GM18858 (cell line): ENCODE data around the gene PARP3.
"Not testable (repeated sequence)": the region's sequence is repeated elsewhere in the genome, so short reads cannot be mapped to it uniquely, and the experiment has no call there.

Source experiments
- ATAC-seq: cut with Tn5 transposase; IDR thresholded peaks from one replicate; pipeline ENCODE4 v1.9.1; 2021; ENCODE audit not compliant: unreplicated experiment

Gene PARP3

GRCh38 chr3:51983578-51984268 is 41.6 kb downstream of the PARP3 start:
- ATAC-seq: no peak

- ATAC-seq: no peak
These were observed 42.1 kb downstream of the PARP3 start for GRCh38 chr3:51984269-51984647.

GRCh38 chr3:51985063-51985462 is 42.9 kb downstream of the PARP3 start:
- ATAC-seq: no peak

- no peak for ATAC-seq
These were observed 44.1 kb downstream of the PARP3 start for GRCh38 chr3:51986010-51986947.

GRCh38 chr3:51987568-51987967 is 45.4 kb downstream of the PARP3 start:
- ATAC-seq: no peak

- no peak for ATAC-seq
These were observed 46.4 kb downstream of the PARP3 start for GRCh38 chr3:51988286-51989146.

GRCh38 chr3:51990501-51990971 is 48.4 kb downstream of the PARP3 start:
- not testable (repeated sequence) for ATAC-seq

GRCh38 chr3:51992017-51992682 is 50.0 kb downstream of the PARP3 start:
- ATAC-seq: no peak

GRCh38 chr3:51993657-51994056 is 51.5 kb downstream of the PARP3 start:
- ATAC-seq: not testable (repeated sequence)

GRCh38 chr3:51994530-51994929 is 52.4 kb downstream of the PARP3 start:
- no peak for ATAC-seq

- peak; percentile 73 for ATAC-seq
These were observed 53.4 kb downstream of the PARP3 start, which contains the start of gene RPL29 for GRCh38 chr3:51995346-51996163. TSS of gene RPL29 (minus strand) at chr3:51995895. CDS start at chr3:51995461, 434 bp downstream.

- no peak for ATAC-seq
These were observed 55.0 kb downstream of the PARP3 start for GRCh38 chr3:51997172-51997571.

GRCh38 chr3:51997935-51998596 is 55.9 kb downstream of the PARP3 start:
- ATAC-seq: no peak
